Measurements from ENCODE around the gene TBX1.

The TBX1 gene

GRCh38 chr22:19745155-19746101 lies 15.2 kb upstream of the TBX1 start:
- Histone ChIP-seq H3K27me3 (ENCODE audit: insufficient read depth, poor library complexity, severe bottlenecking) (no peaks in the 10 kb centered on the region), H3K27ac (replicated peaks) (no peak overlapping the region), H3K4me3 (replicated peaks; ENCODE audit: insufficient read depth, low read length) (no peak overlapping the region)
- TF ChIP-seq REST (IDR thresholded peaks at IDR 0.05; ENCODE audit: insufficient replicate concordance, low read depth), result no peak
- TF ChIP-seq, protein P1, sequence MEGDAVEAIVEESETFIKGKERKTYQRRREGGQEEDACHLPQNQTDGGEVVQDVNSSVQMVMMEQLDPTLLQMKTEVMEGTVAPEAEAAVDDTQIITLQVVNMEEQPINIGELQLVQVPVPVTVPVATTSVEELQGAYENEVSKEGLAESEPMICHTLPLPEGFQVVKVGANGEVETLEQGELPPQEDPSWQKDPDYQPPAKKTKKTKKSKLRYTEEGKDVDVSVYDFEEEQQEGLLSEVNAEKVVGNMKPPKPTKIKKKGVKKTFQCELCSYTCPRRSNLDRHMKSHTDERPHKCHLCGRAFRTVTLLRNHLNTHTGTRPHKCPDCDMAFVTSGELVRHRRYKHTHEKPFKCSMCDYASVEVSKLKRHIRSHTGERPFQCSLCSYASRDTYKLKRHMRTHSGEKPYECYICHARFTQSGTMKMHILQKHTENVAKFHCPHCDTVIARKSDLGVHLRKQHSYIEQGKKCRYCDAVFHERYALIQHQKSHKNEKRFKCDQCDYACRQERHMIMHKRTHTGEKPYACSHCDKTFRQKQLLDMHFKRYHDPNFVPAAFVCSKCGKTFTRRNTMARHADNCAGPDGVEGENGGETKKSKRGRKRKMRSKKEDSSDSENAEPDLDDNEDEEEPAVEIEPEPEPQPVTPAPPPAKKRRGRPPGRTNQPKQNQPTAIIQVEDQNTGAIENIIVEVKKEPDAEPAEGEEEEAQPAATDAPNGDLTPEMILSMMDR (IDR thresholded peaks at IDR 0.05; ENCODE audit: insufficient read depth, low read length), result no peak
- no peak for TF ChIP-seq POLR2AphosphoS5 (IDR thresholded peaks at IDR 0.05; ENCODE audit: low read depth)
- no peak for TF ChIP-seq SPI1 (IDR thresholded peaks at IDR 0.05; ENCODE audit: borderline replicate concordance, low read depth)
- TF ChIP-seq GABPA (IDR thresholded peaks at IDR 0.05; ENCODE audit: low read depth), result no peak
- no peak for DNase-seq (ENCODE audit: low read depth in 1 of 2, low spot score in 1 of 2)

DNA sequence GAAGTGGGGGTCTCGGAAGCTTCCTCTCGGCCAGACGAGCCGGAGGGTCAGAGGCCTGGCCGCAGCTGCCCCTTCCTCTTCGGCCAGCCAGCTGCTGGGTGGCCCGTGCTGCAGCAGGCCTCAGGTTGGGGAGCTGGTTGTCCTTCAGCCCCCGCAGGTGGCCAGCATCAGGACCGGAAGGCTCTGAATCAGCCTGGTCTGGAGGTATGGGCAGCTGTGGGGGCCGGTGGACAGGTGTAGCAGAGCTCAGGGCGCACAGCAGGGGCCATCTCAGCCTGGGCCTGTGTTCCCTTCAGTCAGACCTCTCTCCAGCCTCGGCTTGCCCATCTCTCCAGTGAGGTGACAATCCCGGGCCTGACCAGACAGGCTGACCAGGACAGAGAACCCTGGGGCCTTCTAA lies 13.9 kb upstream of the TBX1 start:
- no peak for DNase-seq (ENCODE audit: low read depth in 1 of 2, low spot score in 1 of 2)
- Histone ChIP-seq H3K27me3 (ENCODE audit: insufficient read depth, poor library complexity, severe bottlenecking) (no peaks in the 10 kb centered on the region), H3K4me3 (replicated peaks; ENCODE audit: insufficient read depth, low read length) (no peak overlapping the region), H3K27ac (replicated peaks) (no peak overlapping the region)
- TF ChIP-seq SPI1 (IDR thresholded peaks at IDR 0.05; ENCODE audit: borderline replicate concordance, low read depth) (no peak), GABPA (IDR thresholded peaks at IDR 0.05; ENCODE audit: low read depth) (no peak), POLR2AphosphoS5 (IDR thresholded peaks at IDR 0.05; ENCODE audit: low read depth) (no peak), REST (IDR thresholded peaks at IDR 0.05; ENCODE audit: insufficient replicate concordance, low read depth) (no peak)
- TF ChIP-seq, protein P1 (IDR thresholded peaks at IDR 0.05; ENCODE audit: insufficient read depth, low read length), result no peak

DNA sequence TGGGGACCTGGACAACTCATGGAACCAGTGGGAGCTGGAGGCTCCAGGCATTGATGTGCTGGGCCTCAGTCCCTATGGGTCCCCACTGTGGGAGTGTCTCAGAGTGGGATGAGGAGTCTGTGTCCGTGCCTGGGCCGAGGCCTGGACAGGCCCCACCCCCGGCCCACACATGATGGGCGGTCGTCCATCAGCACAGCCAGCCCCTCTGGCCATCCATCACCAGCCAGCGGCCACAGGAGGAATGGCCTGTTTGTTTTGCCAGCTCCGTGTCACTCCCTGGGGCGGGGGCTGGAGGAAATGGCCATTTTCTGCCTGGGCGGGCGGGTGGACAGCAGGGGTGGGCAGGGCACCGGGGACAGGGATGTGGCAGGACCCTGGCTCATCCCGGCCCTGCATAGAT lies 13.0 kb upstream of the TBX1 start:
- H3K27me3 ChIP-seq (ENCODE audit: insufficient read depth, poor library complexity, severe bottlenecking), result no peaks in the 10 kb centered on the region
- TF ChIP-seq, protein P1 (IDR thresholded peaks at IDR 0.05; ENCODE audit: insufficient read depth, low read length), result no peak
- TF ChIP-seq SPI1 (IDR thresholded peaks at IDR 0.05; ENCODE audit: borderline replicate concordance, low read depth) (no peak), REST (IDR thresholded peaks at IDR 0.05; ENCODE audit: insufficient replicate concordance, low read depth) (no peak), POLR2AphosphoS5 (IDR thresholded peaks at IDR 0.05; ENCODE audit: low read depth) (no peak), GABPA (IDR thresholded peaks at IDR 0.05; ENCODE audit: low read depth) (no peak)
- no peak for DNase-seq (ENCODE audit: low read depth in 1 of 2, low spot score in 1 of 2)
- H3K4me3 ChIP-seq (replicated peaks; ENCODE audit: insufficient read depth, low read length), result no peak overlapping the region
- no peak overlapping the region for H3K27ac ChIP-seq (replicated peaks)

All from HL-60 (cell line).